Fibroblast of lung (primary cell): ENCODE results near the gene AREL1.

Experiments used
- CTCF ChIP-seq, 2 donors: IDR thresholded peaks in 1 of 2; conservative IDR thresholded peaks in 1 of 2; 1 replicate in 1 of 2; 2 replicates in 1 of 2; pipeline ENCODE4 v1.5.1; 2011 to 2012; ENCODE audit warnings: low read length in 2 of 2, control low read depth in 1 of 2, inconsistent platforms in 1 of 2, low read depth in 1 of 2, mild to moderate bottlenecking in 1 of 2
- EZH2 ChIP-seq: IDR thresholded peaks from 2 replicates; pipeline ENCODE4 v1.5.1; 2012; ENCODE audit warnings: low read length, control low read depth, mild to moderate bottlenecking; ENCODE audit errors: missing control alignments

GRCh38 chr14:74663884-74664283 lies 49.0 kb downstream of the AREL1 start:
- TF ChIP-seq CTCF (conservative IDR thresholded peaks at IDR 0.05 in 1 of 2, IDR thresholded peaks at IDR 0.05 in 1 of 2; ENCODE audit: low read depth in 1 of 2, low read length in 2 of 2) (no peak), EZH2 (no peak)
